IPS DF 6.9 (cell line): ENCODE data around the gene TAS2R40.
"Not testable (repeated sequence)": the region's sequence is repeated elsewhere in the genome, so short reads cannot be mapped to it uniquely, and the experiment has no call there.

Experiments used
- DNase-seq: peaks from one replicate; pipeline ENCODE4 v3.0.0-alpha.2; 2013; ENCODE audit warnings: low read depth, low spot score
- H3K27ac ChIP-seq: one replicate; pipeline ENCODE4 v1.5.1; 2013; ENCODE audit warnings: low read length, control low read depth
- H3K27me3 ChIP-seq: 2 replicates; pipeline ENCODE4 v1.6.1; 2013; ENCODE audit warnings: mild to moderate bottlenecking, low read length; ENCODE audit not compliant: control insufficient read depth, insufficient read depth
- H3K36me3 ChIP-seq: 2 replicates; pipeline ENCODE4 v1.6.1; 2013; ENCODE audit warnings: low read length; ENCODE audit not compliant: control insufficient read depth, insufficient read depth
- H3K4me1 ChIP-seq: 2 replicates; pipeline ENCODE4 v1.6.1; 2013; ENCODE audit warnings: low read length; ENCODE audit not compliant: control insufficient read depth, insufficient read depth
- H3K4me3 ChIP-seq: 2 replicates; pipeline ENCODE4 v1.5.1; 2013; ENCODE audit warnings: mild to moderate bottlenecking, low read length
- H3K9me3 ChIP-seq: 2 replicates; pipeline ENCODE4 v1.6.1; 2013; ENCODE audit warnings: low read length, inconsistent platforms; ENCODE audit not compliant: control insufficient read depth, insufficient read depth
- WGBS: extraction: QIAGEN DNeasy Blood & Tissue Kit; methylation state at CpG from one replicate; pipeline ENCODE4 v1.1.7; 2013; ENCODE audit warnings: mixed read lengths, missing lambda C conversion rate; ENCODE audit not compliant: insufficient read length, insufficient coverage; 5-methylcytosine and 5-hydroxymethylcytosine counted together

TAS2R40 gene

DNA sequence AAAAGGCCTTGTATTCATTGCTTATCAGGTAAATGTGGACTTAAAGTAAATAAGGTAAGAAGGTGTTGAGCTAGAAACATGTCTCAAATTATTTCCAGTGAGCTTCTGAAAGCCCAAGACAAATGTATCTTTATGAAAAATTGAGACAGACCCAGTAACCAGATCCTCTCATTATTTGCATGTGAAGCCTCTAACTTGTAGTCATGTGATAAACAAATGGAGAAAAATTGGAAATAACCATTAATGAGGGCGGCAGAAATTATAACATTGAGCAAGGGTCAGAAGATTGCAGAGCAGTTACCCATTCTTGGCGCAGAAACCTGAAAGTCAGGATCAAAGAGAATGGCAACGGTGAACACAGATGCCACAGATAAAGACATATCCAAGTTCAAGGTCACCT, at the start of gene TAS2R40:
Gene TAS2R40 (plus strand): TSS at position 301 of the 400 bp plus-strand sequence. CDS start 42 bp downstream, at position 343.
- no peak for DNase-seq
- Histone ChIP-seq H3K27ac (no peak within 1 kb of the TSS), H3K4me3 (no peak within 1 kb of the TSS), H3K27me3 (no peaks in the 10 kb centered on the region), H3K36me3 (no peaks in the 10 kb centered on the region), H3K4me1 (no peaks in the 10 kb centered on the region), H3K9me3 (no peaks in the 10 kb centered on the region)
- WGBS: no CpG with 5 or more reads among the region's 3 CpGs

DNA sequence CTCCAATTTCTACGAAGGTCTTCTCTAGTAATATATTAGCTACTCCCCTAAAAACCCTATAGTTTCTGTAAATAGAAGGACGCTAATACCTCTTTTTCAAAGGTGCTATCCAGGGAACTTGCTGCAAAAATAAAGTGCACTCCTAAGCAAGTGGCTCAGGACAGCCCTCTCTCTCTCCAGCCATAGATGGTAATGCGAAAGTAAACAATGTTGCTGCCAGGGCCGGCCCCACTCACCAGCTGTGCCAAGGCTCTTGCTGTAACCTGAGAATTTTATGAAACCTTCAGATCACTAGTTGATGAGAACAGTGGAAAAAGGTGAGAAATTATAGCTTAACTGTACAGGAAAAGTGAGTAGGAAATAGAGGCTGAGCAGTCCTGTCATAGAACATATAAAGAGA, 49.5 kb upstream of the TAS2R40 start:
- Histone ChIP-seq H3K9me3 (no peaks in the 10 kb centered on the region), H3K4me1 (no peaks in the 10 kb centered on the region), H3K4me3 (no peak overlapping the region), H3K36me3 (no peaks in the 10 kb centered on the region), H3K27ac (no peak overlapping the region), H3K27me3 (no peaks in the 10 kb centered on the region)
- WGBS: no CpG with 5 or more reads among the region's 4 CpGs
- no peak for DNase-seq

DNA sequence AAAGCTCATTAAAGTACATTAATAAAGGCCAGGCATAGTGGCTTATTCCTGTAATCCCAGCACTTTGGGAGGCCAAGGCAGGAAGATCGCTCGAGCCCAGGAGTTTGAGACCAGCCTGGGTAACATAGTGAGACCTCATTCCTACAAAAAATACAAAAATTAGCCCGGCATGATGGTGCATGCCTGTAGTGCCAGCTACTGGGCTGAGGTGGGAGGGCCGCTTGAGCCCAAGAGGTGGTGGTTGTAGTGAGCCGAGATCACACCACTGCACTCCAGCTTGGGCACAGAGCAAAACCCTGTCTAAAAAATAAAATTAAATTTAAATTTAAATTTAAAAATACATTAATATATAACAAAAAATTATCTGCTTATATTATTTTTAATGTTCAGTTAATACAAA, 45.7 kb upstream of the TAS2R40 start:
- H3K4me1 ChIP-seq: no peaks in the 10 kb centered on the region
- no peaks in the 10 kb centered on the region for H3K27me3 ChIP-seq
- no peaks in the 10 kb centered on the region for H3K9me3 ChIP-seq
- no peak for DNase-seq
- no peaks in the 10 kb centered on the region for H3K36me3 ChIP-seq
- WGBS: no CpG with 5 or more reads among the region's 5 CpGs
- H3K27ac ChIP-seq: no peak overlapping the region
- H3K4me3 ChIP-seq: no peak overlapping the region

DNA sequence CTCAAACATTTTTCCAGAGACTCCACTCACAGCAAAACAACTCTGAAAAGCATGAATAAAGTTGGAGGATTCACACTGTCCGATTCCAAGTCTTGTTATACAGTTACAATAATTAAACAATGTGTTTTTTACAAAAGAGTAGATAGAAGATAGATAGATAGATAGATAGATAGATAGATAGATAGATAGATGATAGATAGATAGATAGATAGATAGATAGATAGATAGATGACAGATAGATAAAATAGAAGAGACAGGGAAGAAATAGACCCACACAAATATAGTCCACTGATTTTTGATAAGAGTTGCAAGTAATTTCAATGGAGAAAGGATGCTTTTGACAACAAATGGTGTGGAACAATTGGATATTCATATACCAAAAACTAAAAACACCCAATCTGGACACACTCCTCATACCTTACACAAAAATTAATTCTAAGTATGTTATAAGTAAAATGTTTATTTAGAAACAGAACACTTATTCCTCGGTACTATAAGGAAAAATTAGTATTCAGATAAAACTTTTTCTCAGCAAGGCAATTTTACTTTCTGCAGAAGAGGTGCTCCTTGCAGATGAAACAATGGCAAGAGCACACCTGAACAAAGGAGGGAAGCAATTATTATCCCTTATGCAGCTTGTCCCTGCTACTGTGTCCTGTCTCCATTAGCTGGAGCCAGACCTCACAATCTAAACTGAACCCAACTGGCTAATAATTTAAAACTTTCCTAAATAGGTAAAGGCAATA, 44.3 kb upstream of the TAS2R40 start:
- no peaks in the 10 kb centered on the region for H3K9me3 ChIP-seq
- no CpG with 5 or more reads among the region's 2 CpGs for WGBS
- no peaks in the 10 kb centered on the region for H3K27me3 ChIP-seq
- DNase-seq: no peak
- no peaks in the 10 kb centered on the region for H3K36me3 ChIP-seq
- H3K27ac ChIP-seq: no peak overlapping the region
- no peak overlapping the region for H3K4me3 ChIP-seq
- no peaks in the 10 kb centered on the region for H3K4me1 ChIP-seq

DNA sequence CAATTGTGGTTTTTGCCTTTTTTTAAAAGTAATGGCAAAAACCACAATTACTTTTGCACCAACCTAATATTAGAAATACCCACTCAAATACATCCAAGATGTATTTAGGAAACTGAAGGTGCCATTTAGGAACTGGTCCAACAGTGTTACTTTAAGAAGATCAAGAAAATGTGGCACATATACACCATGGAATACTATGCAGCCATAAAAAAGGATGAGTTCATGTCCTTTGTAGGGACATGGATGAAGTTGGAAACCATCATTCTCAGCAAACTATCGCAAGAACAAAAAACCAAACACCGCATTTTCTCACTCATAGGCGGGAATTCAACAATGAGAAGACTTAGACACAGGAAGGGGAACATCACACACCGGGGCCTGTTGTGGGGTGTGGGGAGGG, 41.1 kb upstream of the TAS2R40 start:
- H3K36me3 ChIP-seq, H3K27me3 ChIP-seq, H3K27ac ChIP-seq, H3K9me3 ChIP-seq, H3K4me1 ChIP-seq, DNase-seq, H3K4me3 ChIP-seq: not testable (repeated sequence)
- WGBS: no CpG with 5 or more reads among the region's 4 CpGs

DNA sequence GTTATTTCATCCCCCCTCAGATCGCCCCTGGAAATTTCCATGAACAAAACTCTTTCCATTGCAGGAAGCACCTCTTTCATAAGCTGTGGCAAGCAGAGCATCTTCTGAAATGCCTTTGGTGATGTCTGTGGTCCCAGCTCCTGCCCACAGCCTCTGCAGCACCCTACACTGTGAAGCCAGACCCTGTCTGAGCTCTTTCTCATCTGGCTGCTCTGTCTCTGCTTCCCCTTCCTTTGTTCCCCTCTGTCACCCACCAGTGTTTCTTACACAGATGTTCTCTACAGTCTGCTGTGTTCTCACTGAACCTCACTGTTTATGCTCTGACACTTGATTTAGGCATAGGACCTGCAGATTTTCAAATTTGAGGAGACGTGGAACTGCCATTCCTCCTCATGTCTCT, 40.5 kb upstream of the TAS2R40 start:
- Histone ChIP-seq H3K27me3 (no peaks in the 10 kb centered on the region), H3K27ac (no peak overlapping the region), H3K4me3 (no peak overlapping the region), H3K4me1 (no peaks in the 10 kb centered on the region), H3K9me3 (no peaks in the 10 kb centered on the region), H3K36me3 (no peaks in the 10 kb centered on the region)
- DNase-seq: no peak
- WGBS: no CpG with 5 or more reads among the region's 2 CpGs

DNA sequence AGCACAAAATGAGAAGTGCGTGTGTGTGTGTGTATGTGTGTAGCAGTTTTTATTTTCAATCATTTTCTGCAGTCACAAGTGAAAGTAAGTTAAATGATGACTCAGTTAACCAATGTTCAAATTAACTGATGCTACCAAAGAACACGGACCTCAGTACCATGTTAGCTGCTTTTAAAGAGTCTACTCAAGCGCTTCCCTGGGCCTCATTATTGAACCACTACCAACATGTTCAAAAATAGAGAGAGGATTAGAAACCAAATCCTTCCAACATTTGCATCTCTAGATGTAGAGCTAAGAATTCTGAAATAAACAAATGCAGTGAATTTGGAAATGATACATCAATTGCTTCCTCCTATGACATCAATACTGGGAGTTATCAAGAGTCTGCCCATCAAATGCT, 38.8 kb upstream of the TAS2R40 start, which contains the start of gene TAS2R39:
Gene TAS2R39 (plus strand): TSS at position 396 of the 400 bp plus-strand sequence. CDS start 0 bp downstream, at position 396.
- DNase-seq: no peak
- no peaks in the 10 kb centered on the region for H3K36me3 ChIP-seq
- no peaks in the 10 kb centered on the region for H3K4me1 ChIP-seq
- H3K4me3 ChIP-seq: no peak within 1 kb of the TSS
- 100% methylated on average over 1 of the region's 3 CpGs for WGBS
- no peaks in the 10 kb centered on the region for H3K9me3 ChIP-seq
- H3K27ac ChIP-seq: no peak within 1 kb of the TSS
- no peaks in the 10 kb centered on the region for H3K27me3 ChIP-seq

DNA sequence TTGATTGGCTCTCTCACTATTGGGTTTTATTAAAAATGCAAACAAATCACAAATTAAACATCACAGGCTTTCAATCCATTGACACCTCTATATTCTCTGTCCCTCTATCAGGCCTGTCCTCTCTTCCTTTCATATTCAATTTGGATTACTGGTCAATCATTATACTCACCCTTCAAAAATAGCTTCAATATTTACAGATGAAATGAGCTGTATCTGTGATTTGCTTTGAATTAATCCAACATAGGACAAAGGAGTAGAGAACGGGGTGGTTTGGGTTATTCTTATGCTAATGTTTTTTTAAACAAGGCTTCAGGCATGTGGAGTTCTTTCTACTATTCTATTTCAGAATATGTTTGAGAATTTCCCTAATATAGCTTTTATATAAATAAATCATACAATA, 36.3 kb upstream of the TAS2R40 start:
- Histone ChIP-seq H3K9me3 (no peaks in the 10 kb centered on the region), H3K36me3 (no peaks in the 10 kb centered on the region), H3K27ac (no peak overlapping the region), H3K27me3 (no peaks in the 10 kb centered on the region), H3K4me3 (no peak overlapping the region), H3K4me1 (no peaks in the 10 kb centered on the region)
- no CpG with 5 or more reads among the region's 1 CpG for WGBS
- DNase-seq: no peak

DNA sequence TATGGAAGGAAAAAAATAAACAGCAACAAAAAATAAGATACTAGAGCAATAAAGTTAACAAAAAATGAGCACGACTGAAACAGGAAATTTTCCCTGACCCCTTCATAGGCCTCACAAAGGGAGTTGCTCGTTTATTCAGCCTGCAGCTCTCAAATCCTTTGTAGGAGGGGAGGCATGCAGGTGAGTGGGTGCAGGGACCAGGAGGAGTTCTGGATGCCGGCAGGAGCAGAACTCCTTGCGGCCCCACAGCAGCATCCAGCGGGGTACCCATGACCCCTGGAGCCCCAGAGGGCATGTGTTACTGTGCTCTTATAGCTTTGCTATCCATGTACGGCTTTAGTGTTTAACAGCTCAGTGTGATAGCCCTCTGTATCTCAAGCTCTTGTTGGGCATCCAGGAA, 32.8 kb upstream of the TAS2R40 start:
- no peak for DNase-seq
- Histone ChIP-seq H3K9me3 (no peaks in the 10 kb centered on the region), H3K4me1 (no peaks in the 10 kb centered on the region), H3K27ac (no peak overlapping the region), H3K4me3 (no peak overlapping the region), H3K36me3 (no peaks in the 10 kb centered on the region), H3K27me3 (no peaks in the 10 kb centered on the region)
- no CpG with 5 or more reads among the region's 6 CpGs for WGBS

DNA sequence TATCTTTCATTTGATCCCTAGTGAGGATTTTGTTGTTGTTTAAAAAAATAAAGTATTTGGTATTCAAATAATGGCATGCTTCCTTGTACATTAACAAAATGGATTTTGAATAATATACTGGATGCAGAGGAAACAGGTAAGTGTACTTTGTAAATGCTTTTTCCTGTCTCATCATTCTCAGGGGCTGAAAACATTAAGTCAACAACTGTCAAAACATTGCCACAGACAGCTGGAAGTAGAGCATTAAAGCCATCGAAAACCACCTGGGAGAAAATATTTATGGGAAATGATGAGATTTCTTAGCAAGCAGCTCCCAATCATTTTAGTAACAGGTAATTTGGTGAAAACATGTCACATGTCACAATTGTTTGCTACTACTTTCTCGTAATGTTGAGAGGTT, 28.0 kb upstream of the TAS2R40 start:
- Histone ChIP-seq H3K27ac (no peak overlapping the region), H3K4me1 (no peaks in the 10 kb centered on the region), H3K27me3 (no peaks in the 10 kb centered on the region), H3K4me3 (no peak overlapping the region), H3K9me3 (no peaks in the 10 kb centered on the region), H3K36me3 (no peaks in the 10 kb centered on the region)
- WGBS: no CpG with 5 or more reads among the region's 2 CpGs
- DNase-seq: no peak

DNA sequence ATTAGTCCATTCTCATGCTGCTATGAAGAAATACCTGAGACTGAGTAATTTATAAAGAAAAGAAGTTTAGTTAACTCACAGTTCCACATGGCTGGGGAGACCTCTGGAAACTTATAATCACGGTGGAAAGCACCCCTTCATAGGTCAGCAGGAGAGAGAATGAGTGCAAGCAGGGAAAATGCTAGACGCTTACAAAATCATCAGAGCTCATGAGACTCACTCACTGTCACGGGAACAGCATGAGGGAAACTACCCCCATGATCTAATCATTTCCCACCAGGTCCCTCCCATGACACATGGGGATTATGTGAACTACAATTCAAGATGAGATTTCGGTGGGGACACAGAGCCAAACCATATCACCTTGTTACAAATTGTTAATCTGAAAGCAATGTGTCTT, 22.8 kb upstream of the TAS2R40 start:
- Histone ChIP-seq H3K27me3 (no peaks in the 10 kb centered on the region), H3K4me1 (no peaks in the 10 kb centered on the region), H3K27ac (no peak overlapping the region), H3K9me3 (no peaks in the 10 kb centered on the region), H3K36me3 (no peaks in the 10 kb centered on the region), H3K4me3 (no peak overlapping the region)
- DNase-seq: no peak
- no CpG with 5 or more reads among the region's 4 CpGs for WGBS
